GM19438 (cell line): ENCODE results near the gene RPN1.
"Not testable (repeated sequence)": the region's sequence is repeated elsewhere in the genome, so short reads cannot be mapped to it uniquely, and the experiment has no call there.

Experiments used
- ATAC-seq: cut with Tn5 transposase; IDR thresholded peaks from one replicate; pipeline ENCODE4 v1.9.1; 2021; ENCODE audit warnings: low read depth; ENCODE audit not compliant: unreplicated experiment

Gene RPN1

GRCh38 chr3:128650096-128651050 lies at the start of gene RPN1:
TSS of gene RPN1 (minus strand) at chr3:128650818. CDS start at chr3:128650800, 18 bp downstream.
- peak; percentile 94 for ATAC-seq

DNA sequence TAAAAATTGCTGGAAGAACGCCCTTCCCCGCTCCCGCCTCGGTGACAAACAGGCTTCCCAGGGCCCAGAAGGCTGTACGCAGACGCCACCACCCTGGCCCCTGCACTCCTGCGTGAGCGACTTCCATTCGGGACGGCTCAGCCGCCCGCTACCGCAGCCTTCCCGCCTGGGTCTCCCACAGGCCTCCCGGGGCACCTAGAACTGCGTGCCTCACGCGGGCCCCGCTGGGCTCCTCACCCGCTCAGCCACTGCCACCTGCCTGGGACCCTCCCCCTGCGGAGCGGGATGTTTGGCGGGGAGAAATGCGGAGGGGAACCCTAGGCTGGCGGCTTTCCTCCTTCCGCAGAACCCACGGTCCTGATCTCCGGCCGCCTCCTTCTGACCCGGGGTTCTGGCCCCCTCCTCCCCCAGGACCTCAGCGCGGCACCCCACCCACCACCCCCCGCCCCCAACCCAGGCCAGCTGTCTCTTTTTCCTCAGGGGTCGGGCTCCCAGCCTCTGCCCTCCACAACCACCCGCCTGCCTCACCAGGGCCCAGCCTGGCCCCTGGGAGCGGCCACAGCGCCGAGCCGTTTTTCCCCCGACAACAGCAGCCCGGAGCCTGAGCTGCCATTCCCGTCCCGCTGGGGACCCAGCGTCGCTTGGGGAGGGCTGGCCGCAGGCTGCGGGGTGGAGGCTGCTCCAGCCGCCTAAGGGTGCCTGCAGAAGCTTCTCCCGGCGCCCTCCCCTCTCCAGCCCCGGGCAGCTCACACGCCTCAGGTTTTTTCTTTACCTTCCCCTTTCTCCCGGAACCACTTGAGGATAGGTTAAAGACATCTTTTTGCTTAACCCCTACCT lies 47.8 kb upstream of the RPN1 start:
- ATAC-seq = no peak

- no peak for ATAC-seq
Observed at GRCh38 chr3:128697341-128697740, 46.7 kb upstream of the RPN1 start.

GRCh38 chr3:128693696-128694095 lies 43.1 kb upstream of the RPN1 start:
- no peak for ATAC-seq

DNA sequence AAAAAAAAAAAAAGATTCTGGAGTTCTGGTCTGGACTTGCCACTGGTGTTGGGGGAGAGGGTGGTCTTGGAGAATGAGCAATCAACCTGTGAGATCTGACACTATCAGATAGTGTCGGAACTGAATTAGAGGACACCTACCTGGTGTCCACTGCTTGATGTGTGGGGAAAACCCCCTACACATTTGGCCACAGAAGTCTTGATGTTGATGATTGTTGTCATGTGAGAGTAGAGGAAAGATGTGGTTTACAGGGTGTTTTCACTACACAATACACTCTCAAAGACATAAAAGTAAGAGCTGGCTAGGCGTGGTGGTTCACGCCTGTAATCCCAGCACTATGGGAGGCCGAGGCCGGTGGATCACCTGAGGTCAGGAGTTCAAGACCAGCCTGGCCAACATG lies 38.4 kb upstream of the RPN1 start:
- ATAC-seq = no peak

DNA sequence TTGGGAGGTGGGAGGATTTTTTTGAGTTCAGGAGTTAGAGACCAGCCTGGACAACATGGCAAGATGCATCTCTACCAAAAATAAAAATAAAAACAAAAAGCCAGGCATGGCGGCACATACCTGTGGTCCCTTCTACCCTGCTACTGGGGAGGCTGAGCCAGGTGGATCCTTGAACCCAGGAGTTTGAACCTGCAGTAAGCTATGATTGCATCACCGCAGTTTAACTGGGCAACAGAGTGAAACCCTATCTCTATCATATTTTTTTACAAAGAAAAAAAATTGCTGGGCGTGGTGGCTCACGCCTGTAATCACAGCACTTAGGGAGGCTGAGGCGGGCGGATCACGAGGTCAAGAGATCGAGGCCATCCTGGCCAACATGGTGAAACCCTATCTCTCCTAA lies 35.8 kb upstream of the RPN1 start:
- ATAC-seq = no peak

DNA sequence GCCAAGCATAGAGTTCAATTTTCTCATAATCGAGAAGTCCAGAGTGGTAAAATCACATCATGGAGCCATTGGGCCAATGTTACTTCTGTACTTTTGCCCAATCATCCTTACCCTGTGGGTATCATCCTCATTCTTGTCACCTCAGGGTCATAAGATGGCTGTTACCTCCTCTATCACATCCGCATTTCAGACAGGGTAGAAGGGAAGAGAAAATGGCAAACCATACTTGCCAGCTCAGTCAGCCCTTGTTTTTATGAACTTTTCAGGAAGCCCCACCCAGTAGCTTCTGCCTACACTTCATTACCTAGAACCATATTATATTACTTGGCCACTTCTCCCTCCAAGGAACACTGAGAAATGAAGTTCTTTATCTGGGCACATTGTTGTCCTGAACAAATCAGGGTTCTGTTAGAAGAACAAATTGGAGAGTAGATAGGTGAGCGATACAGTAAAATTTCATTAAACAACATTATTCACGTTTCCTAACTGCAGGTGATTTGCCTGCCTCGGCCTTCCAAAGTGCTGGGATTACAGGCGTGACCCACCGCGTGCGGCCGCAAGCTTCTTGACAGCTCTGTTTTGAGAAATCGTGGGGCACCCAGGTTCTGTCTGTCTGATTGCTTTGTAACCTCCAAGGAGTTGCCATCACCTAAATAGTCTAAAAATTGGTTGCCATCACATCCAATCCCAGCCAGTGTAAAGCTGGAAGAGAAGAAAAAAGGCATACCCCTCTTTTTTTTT lies 34.5 kb upstream of the RPN1 start:
- ATAC-seq = no peak

DNA sequence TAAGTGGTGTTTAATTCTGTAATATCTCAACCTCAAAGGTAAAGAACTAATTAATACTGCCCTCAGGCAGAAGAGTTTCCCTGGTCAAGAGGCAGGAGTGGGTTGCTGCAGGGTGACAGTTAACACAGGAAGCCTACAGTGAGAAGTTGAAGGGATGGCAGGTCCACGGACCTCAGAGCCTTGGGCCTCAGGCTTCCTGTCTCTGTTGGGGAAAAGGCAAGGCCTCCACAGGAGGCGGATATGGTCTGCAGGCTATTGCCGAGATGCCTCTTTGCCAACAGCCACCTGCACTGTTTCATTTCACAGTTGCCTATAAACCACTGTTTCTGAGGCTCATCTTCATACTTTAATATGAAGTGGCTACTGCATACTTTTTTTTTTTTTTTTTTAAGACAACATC lies 33.3 kb upstream of the RPN1 start:
- no peak for ATAC-seq

- ATAC-seq = no peak
Observed at GRCh38 chr3:128681369-128681829, 30.8 kb upstream of the RPN1 start.

DNA sequence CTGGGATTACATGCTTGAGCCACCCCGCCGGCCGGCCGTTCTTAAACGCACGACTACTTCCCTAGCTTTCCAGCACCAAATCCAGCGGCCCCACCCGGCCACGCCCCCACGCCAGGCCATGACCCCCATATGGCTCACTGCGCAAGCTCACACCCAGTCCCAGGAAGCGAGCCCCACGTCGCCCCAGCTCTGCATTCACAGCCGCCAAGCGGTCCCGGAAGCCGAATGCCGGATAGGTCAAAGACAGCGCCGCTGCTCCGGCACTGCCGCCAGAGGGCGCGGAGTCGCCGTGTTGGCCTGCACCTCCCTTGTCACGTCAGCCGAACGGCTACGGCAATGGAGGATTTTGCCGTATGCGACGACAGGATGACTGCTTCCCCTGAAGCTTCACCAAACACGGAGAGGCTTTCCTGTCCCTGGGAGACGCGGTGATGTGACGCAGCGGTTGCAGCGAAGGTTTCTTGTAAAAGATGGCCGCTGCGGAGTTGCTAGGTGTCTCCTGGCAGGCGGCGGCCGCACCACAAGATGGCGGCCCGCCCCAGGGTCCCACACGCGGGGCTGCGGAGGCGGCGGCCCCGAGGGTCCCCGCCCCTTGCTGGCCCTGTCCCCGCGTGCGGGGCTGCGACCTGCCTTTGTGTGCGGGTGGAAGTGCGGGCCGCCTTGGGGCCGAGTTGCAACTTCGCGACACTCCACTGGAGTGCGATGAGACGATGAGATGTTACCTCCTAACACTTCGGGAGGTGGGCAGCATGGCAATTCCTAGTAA lies 30.2 kb upstream of the RPN1 start:
- ATAC-seq = peak; percentile 98

DNA sequence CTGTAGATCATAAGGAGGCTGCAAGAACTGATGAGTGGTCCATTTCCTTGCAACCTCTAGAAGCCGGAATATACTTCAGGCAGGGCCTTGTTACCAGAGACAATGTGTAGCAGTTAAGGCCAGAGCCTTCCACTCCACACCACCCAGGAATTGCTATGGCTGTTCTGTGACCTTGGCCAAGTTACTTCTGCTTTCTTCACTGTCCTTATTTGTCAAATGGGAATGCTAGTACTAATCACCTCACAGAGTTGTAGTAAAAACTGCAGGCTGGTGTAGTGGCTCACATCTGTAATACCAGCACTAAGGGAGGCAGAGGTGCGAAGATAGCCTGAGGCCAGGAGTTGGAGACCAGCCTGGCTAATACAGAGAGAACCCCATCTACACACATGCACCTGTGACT lies 28.7 kb upstream of the RPN1 start:
- ATAC-seq = no peak

DNA sequence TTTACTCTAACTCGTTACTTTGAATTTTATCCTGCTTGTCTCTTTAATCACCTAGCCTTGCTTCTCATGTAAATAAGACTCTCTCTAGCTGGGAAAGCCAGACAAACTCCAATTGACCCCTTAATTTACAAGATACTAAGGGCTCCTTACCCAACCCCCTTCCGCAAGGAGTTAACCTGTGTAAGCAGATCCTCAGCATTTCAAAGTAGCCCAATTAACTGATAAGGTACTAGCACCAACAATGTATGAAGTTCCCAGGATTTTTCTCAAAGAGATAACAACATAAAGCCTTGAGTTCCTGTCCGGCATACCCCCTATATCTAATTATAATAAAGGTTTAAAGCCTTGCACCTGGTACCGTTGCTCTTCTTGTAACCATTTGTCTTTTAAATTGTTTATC lies 25.2 kb upstream of the RPN1 start:
- ATAC-seq = not testable (repeated sequence)

GRCh38 chr3:128674161-128674784 lies 23.7 kb upstream of the RPN1 start:
- no peak for ATAC-seq

DNA sequence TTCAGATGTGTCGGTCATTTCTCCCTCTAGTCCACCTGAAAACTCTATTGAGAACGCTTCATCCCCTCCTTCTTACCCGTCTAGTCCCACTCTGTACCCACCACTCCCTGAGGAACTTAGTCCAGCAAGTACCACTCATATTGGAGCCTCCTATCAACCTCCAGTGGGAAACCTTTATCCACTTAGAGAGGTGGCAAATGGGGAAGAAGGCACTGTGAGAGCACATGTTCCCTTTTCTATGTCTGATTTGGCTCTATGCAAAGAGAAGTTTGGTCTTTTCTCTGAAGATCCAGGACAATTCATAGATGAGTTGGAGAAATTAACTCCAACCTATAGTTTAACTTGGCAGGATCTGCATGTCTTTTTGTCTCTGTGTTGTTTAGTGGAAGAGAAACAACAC lies 17.0 kb upstream of the RPN1 start:
- no peak for ATAC-seq

- no peak for ATAC-seq
Observed at GRCh38 chr3:128665362-128666021, 14.9 kb upstream of the RPN1 start.

GRCh38 chr3:128663151-128663550 lies 12.5 kb upstream of the RPN1 start:
- no peak for ATAC-seq

DNA sequence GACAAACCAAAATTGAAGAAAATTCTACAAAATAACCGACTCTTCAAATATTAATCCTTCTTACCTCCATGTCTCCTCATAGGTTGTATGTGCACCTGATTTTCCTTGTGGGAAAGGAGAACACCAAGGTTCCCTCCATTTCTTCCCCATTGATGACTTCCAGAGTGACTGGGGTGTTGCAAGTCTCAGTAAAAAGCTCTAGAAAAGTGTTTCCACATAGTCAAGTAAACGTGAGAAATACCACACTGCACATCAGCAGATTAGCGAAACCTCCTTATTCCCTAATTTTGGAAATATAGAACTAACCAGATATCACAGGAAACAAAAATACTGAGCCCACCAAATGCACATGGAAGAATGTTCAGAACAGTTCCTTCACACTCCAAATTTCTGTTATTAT lies 4.9 kb upstream of the RPN1 start:
- no peak for ATAC-seq

DNA sequence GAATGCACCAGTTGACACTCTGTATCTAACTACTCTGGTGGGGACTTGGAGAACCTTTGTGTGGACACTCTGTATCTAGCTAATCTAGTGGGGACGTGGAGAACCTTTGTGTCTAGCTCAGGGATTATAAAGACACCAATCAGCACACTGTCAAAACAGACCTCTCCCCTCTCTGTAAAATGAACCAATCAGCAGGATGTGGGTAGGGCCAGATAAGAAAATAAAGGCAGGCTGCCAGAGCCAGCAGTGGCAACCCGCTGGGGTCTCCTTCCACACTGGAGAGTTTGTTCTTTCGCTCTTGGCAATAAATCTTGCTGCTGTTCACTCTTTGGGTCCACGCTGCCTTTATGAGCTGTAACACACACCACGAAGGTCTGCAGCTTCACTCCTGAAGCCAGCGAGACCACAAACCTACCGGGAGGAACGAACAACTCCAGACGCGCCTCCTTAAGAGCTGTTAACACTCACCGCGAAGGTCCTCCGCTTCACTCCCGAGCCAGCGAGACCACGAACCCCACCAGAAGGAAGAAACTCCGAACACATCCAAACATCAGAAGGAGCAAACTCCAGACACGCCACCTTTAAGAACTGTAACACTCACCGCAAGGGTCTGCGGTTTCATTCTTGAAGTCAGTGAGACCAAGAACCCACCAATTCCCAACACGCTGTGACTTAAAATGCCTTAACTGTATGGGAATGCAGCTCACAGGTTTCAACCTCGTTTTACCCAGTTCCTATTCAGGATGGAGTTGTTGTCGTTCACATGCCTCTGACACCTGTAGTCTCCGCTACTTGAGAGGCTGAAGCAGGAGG lies 3.6 kb upstream of the RPN1 start:
- not testable (repeated sequence) for ATAC-seq
